Measurements from ENCODE around the gene BNC1. TPM values are rescaled to one million over a fixed set of nuclear protein-coding genes. Genes with fewer than 3 reads are reported as not detected.

Gene BNC1
- total and polyA plus RNA-seq, 10 of the 15 experiments (the other 5 are each of a cell fraction or from before 2014, with no cell fraction given) = 0.01 TPM; not detected in 9

DNA sequence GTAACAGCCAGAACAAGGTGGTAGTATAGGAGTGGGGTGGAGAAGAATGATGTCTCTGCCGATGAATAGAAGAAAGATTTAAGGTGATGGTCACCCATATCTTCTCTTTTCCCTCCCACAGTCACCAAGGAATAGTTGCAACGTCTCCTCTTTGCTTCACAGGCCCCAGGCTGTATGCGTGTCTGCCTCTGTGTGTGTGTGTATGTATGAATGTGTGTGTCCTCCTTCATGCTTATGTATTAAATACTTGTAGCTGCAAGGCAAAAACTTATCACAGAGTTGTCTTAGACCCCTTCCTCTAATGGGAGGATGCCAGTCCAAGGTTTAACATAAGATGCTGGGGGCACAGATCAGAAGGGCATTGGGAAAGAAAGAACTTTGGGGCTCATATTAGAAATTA lies 19.1 kb upstream of the BNC1 start:
- Histone ChIP-seq H2AFZ (ENCODE audit: control insufficient read depth, low read depth, low read length) (no peak overlapping the region), H3K27me3 (replicated peaks in 1 of 2; ENCODE audit: control insufficient read depth in 2 of 2, insufficient read depth in 2 of 2, low read length in 1 of 2) (peaks cover 0 to 2% of the 10 kb centered on the region in 2 experiments; a peak in 2 of 4 replicates), H3K36me3 (ENCODE audit: control insufficient read depth in 2 of 2, insufficient read depth in 2 of 2, low read length in 1 of 2) (no peaks in the 10 kb centered on the region), H3K9me3 (replicated peaks; ENCODE audit: control insufficient read depth, insufficient read depth, low read length) (no peaks in the 10 kb centered on the region), H3K4me2 (ENCODE audit: control insufficient read depth, insufficient read depth) (no peak overlapping the region), H3K4me1 (ENCODE audit: control insufficient read depth, insufficient read depth, low read length) (no peaks in the 10 kb centered on the region), H3K9ac (ENCODE audit: control insufficient read depth, insufficient read depth, low read length) (no peak overlapping the region), H4K20me1 (ENCODE audit: control insufficient read depth, insufficient read depth) (no peaks in the 10 kb centered on the region), H3K79me2 (ENCODE audit: control insufficient read depth, insufficient read depth, low read length) (no peaks in the 10 kb centered on the region), H3K4me3 (no peak overlapping the region), H3K27ac (ENCODE audit: control insufficient read depth, insufficient read depth) (no peak overlapping the region)
- no peak for TF ChIP-seq RFX5 (IDR thresholded peaks at IDR 0.05; ENCODE audit: low read depth, low read length)
- no peak for TF ChIP-seq MTA3 (IDR thresholded peaks at IDR 0.05; ENCODE audit: borderline replicate concordance, low read length)
- TF ChIP-seq, protein P1, sequence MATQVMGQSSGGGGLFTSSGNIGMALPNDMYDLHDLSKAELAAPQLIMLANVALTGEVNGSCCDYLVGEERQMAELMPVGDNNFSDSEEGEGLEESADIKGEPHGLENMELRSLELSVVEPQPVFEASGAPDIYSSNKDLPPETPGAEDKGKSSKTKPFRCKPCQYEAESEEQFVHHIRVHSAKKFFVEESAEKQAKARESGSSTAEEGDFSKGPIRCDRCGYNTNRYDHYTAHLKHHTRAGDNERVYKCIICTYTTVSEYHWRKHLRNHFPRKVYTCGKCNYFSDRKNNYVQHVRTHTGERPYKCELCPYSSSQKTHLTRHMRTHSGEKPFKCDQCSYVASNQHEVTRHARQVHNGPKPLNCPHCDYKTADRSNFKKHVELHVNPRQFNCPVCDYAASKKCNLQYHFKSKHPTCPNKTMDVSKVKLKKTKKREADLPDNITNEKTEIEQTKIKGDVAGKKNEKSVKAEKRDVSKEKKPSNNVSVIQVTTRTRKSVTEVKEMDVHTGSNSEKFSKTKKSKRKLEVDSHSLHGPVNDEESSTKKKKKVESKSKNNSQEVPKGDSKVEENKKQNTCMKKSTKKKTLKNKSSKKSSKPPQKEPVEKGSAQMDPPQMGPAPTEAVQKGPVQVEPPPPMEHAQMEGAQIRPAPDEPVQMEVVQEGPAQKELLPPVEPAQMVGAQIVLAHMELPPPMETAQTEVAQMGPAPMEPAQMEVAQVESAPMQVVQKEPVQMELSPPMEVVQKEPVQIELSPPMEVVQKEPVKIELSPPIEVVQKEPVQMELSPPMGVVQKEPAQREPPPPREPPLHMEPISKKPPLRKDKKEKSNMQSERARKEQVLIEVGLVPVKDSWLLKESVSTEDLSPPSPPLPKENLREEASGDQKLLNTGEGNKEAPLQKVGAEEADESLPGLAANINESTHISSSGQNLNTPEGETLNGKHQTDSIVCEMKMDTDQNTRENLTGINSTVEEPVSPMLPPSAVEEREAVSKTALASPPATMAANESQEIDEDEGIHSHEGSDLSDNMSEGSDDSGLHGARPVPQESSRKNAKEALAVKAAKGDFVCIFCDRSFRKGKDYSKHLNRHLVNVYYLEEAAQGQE (IDR thresholded peaks at IDR 0.05; ENCODE audit: low read depth, low read length) = no peak
- TF ChIP-seq STAT1 (conservative IDR thresholded peaks at IDR 0.05) = no peak
- no peak for TF ChIP-seq NFYA (IDR thresholded peaks at IDR 0.05; ENCODE audit: borderline replicate concordance, low read depth, low read length)
- TF ChIP-seq ZNF217 (IDR thresholded peaks at IDR 0.05) = no peak
- no peak for TF ChIP-seq LARP7 (IDR thresholded peaks at IDR 0.05)
- TF ChIP-seq RB1 (IDR thresholded peaks at IDR 0.05; ENCODE audit: borderline replicate concordance) = no peak
- no peak for TF ChIP-seq CHD2 (IDR thresholded peaks at IDR 0.05; ENCODE audit: borderline replicate concordance, low read depth, low read length)
- no peak for TF ChIP-seq HDAC2 (IDR thresholded peaks at IDR 0.05)
- TF ChIP-seq NFXL1 (IDR thresholded peaks at IDR 0.05; ENCODE audit: borderline replicate concordance) = no peak
- no peak for TF ChIP-seq CREB1 (IDR thresholded peaks at IDR 0.05; ENCODE audit: low read depth)
- TF ChIP-seq, protein P2, sequence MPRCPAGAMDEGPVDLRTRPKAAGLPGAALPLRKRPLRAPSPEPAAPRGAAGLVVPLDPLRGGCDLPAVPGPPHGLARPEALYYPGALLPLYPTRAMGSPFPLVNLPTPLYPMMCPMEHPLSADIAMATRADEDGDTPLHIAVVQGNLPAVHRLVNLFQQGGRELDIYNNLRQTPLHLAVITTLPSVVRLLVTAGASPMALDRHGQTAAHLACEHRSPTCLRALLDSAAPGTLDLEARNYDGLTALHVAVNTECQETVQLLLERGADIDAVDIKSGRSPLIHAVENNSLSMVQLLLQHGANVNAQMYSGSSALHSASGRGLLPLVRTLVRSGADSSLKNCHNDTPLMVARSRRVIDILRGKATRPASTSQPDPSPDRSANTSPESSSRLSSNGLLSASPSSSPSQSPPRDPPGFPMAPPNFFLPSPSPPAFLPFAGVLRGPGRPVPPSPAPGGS (IDR thresholded peaks at IDR 0.05; ENCODE audit: borderline replicate concordance, insufficient read depth, low read depth, low read length, poor library complexity, severe bottlenecking) = no peak
- TF ChIP-seq CEBPB (IDR thresholded peaks at IDR 0.05; ENCODE audit: borderline replicate concordance in 1 of 2, low read depth in 2 of 2, low read length in 2 of 2) = no peak
- no peak for TF ChIP-seq SUZ12 (IDR thresholded peaks at IDR 0.05; ENCODE audit: unreplicated experiment)
- TF ChIP-seq IKZF2 (IDR thresholded peaks at IDR 0.05) = no peak
- POLR2A ChIA-PET = no interaction called here
- CTCF ChIA-PET = no interaction called here
- 45% methylated on average over 3 of the region's 3 CpGs for WGBS (ENCODE audit: insufficient coverage, insufficient replicate concordance, low lambda C conversion rate, missing lambda C conversion rate)
- DNase-seq (ENCODE audit: low read depth, low spot score) (no peak), FAIRE-seq (no peak), ATAC-seq (no peak)
- RAD21 ChIA-PET (ENCODE audit: unreplicated experiment) = no interaction called here
- in situ Hi-C loops (cut with MboI) = no loop called here
- intact Hi-C loops (cut with micrococcal nuclease; ENCODE audit: unreplicated experiment) = no loop called here
- SMC1A ChIA-PET (ENCODE audit: uncharacterized antibody, unreplicated experiment) = no interaction called here
- no TSS peak for BruUV-seq (replicated peaks)

Measured in GM12878 (cell line).